Kidney (tissue), 14 donors: ENCODE measurements around the gene DDX51. TPM values are rescaled to one million over a fixed set of nuclear protein-coding genes. Genes with fewer than 3 reads are reported as not detected.
"Not testable (repeated sequence)": the region's sequence is repeated elsewhere in the genome, so short reads cannot be mapped to it uniquely, and the experiment has no call there.

Experiments used
- DNase-seq, 5 donors: peaks; one replicate each; pipeline ENCODE4 v3.0.0-alpha.2; 2013 to 2020
- FAIRE-seq: peaks from 2 replicates; lab custom pipeline; 2012; peaks lifted over from hg19 to GRCh38; lab: Jason Lieb, UNC
- H3K27ac ChIP-seq, 2 donors: one replicate each; pipeline ENCODE4 v1.7.0; 2013; ENCODE audit warnings: low read depth in 2 of 2, low read length in 2 of 2, inconsistent platforms in 1 of 2
- H3K27me3 ChIP-seq: one replicate; pipeline ENCODE4 v1.7.1; 2013; ENCODE audit warnings: low read length, inconsistent platforms; ENCODE audit not compliant: control insufficient read depth, insufficient read depth
- H3K36me3 ChIP-seq, 3 donors: one replicate each; pipeline versions ENCODE4 v1.7.0 to v1.7.1; 2013; ENCODE audit warnings: low read length in 3 of 3, control low read depth in 1 of 3, inconsistent platforms in 1 of 3; ENCODE audit not compliant: insufficient read depth in 3 of 3, control insufficient read depth in 2 of 3
- H3K4me1 ChIP-seq, 3 donors: one replicate each; pipeline versions ENCODE4 v1.7.0 to v1.7.1; 2013; ENCODE audit warnings: low read length in 3 of 3, inconsistent platforms in 1 of 3, low read depth in 1 of 3; ENCODE audit not compliant: control insufficient read depth in 2 of 3, insufficient read depth in 2 of 3
- H3K4me3 ChIP-seq, 3 donors: one replicate each; pipeline versions ENCODE4 v1.7.0 to v1.8.1; 2013; ENCODE audit warnings: low read length in 3 of 3, control low read depth in 1 of 3, inconsistent platforms in 1 of 3
- H3K9ac ChIP-seq, 3 donors: one replicate each; pipeline versions ENCODE4 v1.7.0 to v1.7.1; 2013; ENCODE audit warnings: low read length in 3 of 3, control low read depth in 1 of 3, inconsistent platforms in 1 of 3
- H3K9me3 ChIP-seq, 3 donors: one replicate each; pipeline versions ENCODE4 v1.7.0 to v1.7.1; 2013; ENCODE audit warnings: low read length in 3 of 3, control low read depth in 1 of 3, inconsistent platforms in 1 of 3; ENCODE audit not compliant: control insufficient read depth in 2 of 3, insufficient read depth in 1 of 3
- CTCF ChIP-seq: IDR thresholded peaks from 3 replicates; pipeline ENCODE4 v1.5.1; 2012; ENCODE audit warnings: mild to moderate bottlenecking, moderate library complexity, borderline replicate concordance; ENCODE audit not compliant: insufficient read depth; ENCODE audit errors: extremely low read depth
- intact Hi-C: fragments of 100-400 bp; cut with DNase I; formaldehyde crosslinking; loops from one replicate; pipeline ENCODE4 v1.11.1; 2022
- polyA plus RNA-seq: library from polyadenylated mRNA; stranded (reverse); fragments of 350-450 nt; fragmentation: Illumina TruSeq; extraction: RNeasy Lipid Tissue Mini Kit (QIAGEN cat#74804); gene quantifications from one replicate; pipeline ENCODE4 v1.2.3, GENCODE V29; 2014; ENCODE audit warnings: low read depth, low replicate concordance; ENCODE audit not compliant: insufficient read depth
- total RNA-seq: library from RNA; stranded (reverse); fragmentation: NEBNext Ultra II Directional; extraction: Animal tissue kit (Norgen Biotek cat#: 25700); gene quantifications from one replicate; pipeline ENCODE4 v1.2.1, GENCODE V29; 2021
- donor health status: control.
- donor health status: control.
- donor health status: control.
- donor health status: control.
- donor health status: control.
- donor health status: DM: yes; HTN: yes; CAD: no.
- donor health status: Normal renal cell carcinoma (clear cell type).

Gene DDX51
- total and polyA plus RNA-seq, 2 donors from 2014 or later = 10.3 to 19.6 TPM

- FAIRE-seq (no peak), DNase-seq (peak in 2 of 5 donors; percentile 46 to 73)
- Histone ChIP-seq H3K9me3 (peaks cover 0 to 6% (median 0%) of the 10 kb centered on the region in 3 donors), H3K36me3 (peaks cover 9 to 14% (median 12%) of the 10 kb centered on the region in 3 donors), H3K4me3 (no peak overlapping the region), H3K4me1 (peaks cover 0 to 5% (median 0%) of the 10 kb centered on the region in 3 donors), H3K9ac (no peak overlapping the region), H3K27ac (no peak overlapping the region), H3K27me3 (peaks cover 6% of the 10 kb centered on the region)
- no peak for TF ChIP-seq CTCF
- intact Hi-C loops = no loop called here
These were observed 7.8 kb upstream of the DDX51 start for GRCh38 chr12:132151766-132152410.

- peak in 2 of 5 donors; percentile 37 to 78 for DNase-seq
- intact Hi-C loops = no loop called here
These were observed 7.1 kb upstream of the DDX51 start for GRCh38 chr12:132151145-132151765.

GRCh38 chr12:132150780-132151144, 6.6 kb upstream of the DDX51 start:
- FAIRE-seq (no peak), DNase-seq (peak in 2 of 5 donors; percentile 42 to 56)
- Histone ChIP-seq H3K4me1 (peaks cover 0 to 5% (median 0%) of the 10 kb centered on the region in 3 donors), H3K9me3 (no peaks in the 10 kb centered on the region), H3K27ac (no peak overlapping the region), H3K9ac (no peak overlapping the region), H3K27me3 (peaks cover 2% of the 10 kb centered on the region), H3K36me3 (peaks cover 0 to 3% (median under 1%) of the 10 kb centered on the region in 3 donors), H3K4me3 (no peak overlapping the region)
- no peak for TF ChIP-seq CTCF
- intact Hi-C loops = no loop called here

More at GRCh38 chr12:132151145-132151765, 7.1 kb upstream of the DDX51 start:
- no peak for TF ChIP-seq CTCF
- H3K9ac ChIP-seq = no peak overlapping the region
- peaks cover 0 to 5% (median 0%) of the 10 kb centered on the region in 3 donors for H3K4me1 ChIP-seq
- peaks cover 3 to 8% (median 5%) of the 10 kb centered on the region in 3 donors for H3K36me3 ChIP-seq
- no peak for FAIRE-seq
- H3K27ac ChIP-seq = no peak overlapping the region
- H3K9me3 ChIP-seq = peaks cover 0 to 1% (median 0%) of the 10 kb centered on the region in 3 donors
- H3K27me3 ChIP-seq = peaks cover 4% of the 10 kb centered on the region
- no peak overlapping the region for H3K4me3 ChIP-seq

- DNase-seq = peak in 1 of 5 donors; percentile 40
These were observed 5.4 kb upstream of the DDX51 start for GRCh38 chr12:132149526-132149925.

More at GRCh38 chr12:132149526-132149925, 5.4 kb upstream of the DDX51 start:
- H3K27me3 ChIP-seq, H3K9me3 ChIP-seq, FAIRE-seq, H3K9ac ChIP-seq, H3K4me3 ChIP-seq, H3K36me3 ChIP-seq, H3K27ac ChIP-seq, intact Hi-C loops: not testable (repeated sequence)
- peaks cover 0 to 14% (median 0%) of the 10 kb centered on the region in 3 donors for H3K4me1 ChIP-seq
